ENCODE results near the gene POLN. TPM values are rescaled to one million over a fixed set of nuclear protein-coding genes. Genes with fewer than 3 reads are reported as not detected.

The POLN gene
- total RNA-seq, 2 experiments from 2014 or later, result 4.0 to 4.4 TPM

- no peak for DNase-seq (ENCODE audit: low spot score)
- Histone ChIP-seq H3K9me2 (ENCODE audit: insufficient read depth, low read length) (no peaks in the 10 kb centered on the region), H3K4me2 (ENCODE audit: low read length) (no peak overlapping the region), H3K27ac (ENCODE audit: low read depth, low read length, poor library complexity, severe bottlenecking) (no peak overlapping the region), H3K79me2 (ENCODE audit: insufficient read depth, low read depth, low read length) (no peaks in the 10 kb centered on the region), H2AFZ (ENCODE audit: low read length) (no peak overlapping the region), H3K9me3 (ENCODE audit: low read length) (no peaks in the 10 kb centered on the region), H3K4me3 (ENCODE audit: low read depth, low read length, poor library complexity, severe bottlenecking) (no peak overlapping the region), H3K36me3 (ENCODE audit: insufficient read depth, low read length) (no peaks in the 10 kb centered on the region), H4K20me1 (ENCODE audit: insufficient read depth, low read length) (no peaks in the 10 kb centered on the region), H3K4me1 (ENCODE audit: insufficient read depth, low read length, poor library complexity, severe bottlenecking) (no peaks in the 10 kb centered on the region)
- POLR2A ChIA-PET, result interaction anchor here (1.0 kb wide), 1 partner anchor 9 kb away, joined by 3 read pairs; no protein-coding TSS in a partner anchor
- CTCF ChIA-PET (ENCODE audit: unreplicated experiment), result no interaction called here
- intact Hi-C loops (cut with micrococcal nuclease; ENCODE audit: unreplicated experiment), result no loop called here
- TF ChIP-seq, protein P1, sequence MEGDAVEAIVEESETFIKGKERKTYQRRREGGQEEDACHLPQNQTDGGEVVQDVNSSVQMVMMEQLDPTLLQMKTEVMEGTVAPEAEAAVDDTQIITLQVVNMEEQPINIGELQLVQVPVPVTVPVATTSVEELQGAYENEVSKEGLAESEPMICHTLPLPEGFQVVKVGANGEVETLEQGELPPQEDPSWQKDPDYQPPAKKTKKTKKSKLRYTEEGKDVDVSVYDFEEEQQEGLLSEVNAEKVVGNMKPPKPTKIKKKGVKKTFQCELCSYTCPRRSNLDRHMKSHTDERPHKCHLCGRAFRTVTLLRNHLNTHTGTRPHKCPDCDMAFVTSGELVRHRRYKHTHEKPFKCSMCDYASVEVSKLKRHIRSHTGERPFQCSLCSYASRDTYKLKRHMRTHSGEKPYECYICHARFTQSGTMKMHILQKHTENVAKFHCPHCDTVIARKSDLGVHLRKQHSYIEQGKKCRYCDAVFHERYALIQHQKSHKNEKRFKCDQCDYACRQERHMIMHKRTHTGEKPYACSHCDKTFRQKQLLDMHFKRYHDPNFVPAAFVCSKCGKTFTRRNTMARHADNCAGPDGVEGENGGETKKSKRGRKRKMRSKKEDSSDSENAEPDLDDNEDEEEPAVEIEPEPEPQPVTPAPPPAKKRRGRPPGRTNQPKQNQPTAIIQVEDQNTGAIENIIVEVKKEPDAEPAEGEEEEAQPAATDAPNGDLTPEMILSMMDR (conservative IDR thresholded peaks at IDR 0.05; ENCODE audit: low read length), result no peak
- TF ChIP-seq EZH2phosphoT487 (IDR thresholded peaks at IDR 0.05; ENCODE audit: borderline replicate concordance, low read depth, low read length), result no peak
- no TSS peak for BruUV-seq (replicated peaks)
Observed at GRCh38 chr4:2059726-2060602, 182.0 kb downstream of the POLN start.

DNA sequence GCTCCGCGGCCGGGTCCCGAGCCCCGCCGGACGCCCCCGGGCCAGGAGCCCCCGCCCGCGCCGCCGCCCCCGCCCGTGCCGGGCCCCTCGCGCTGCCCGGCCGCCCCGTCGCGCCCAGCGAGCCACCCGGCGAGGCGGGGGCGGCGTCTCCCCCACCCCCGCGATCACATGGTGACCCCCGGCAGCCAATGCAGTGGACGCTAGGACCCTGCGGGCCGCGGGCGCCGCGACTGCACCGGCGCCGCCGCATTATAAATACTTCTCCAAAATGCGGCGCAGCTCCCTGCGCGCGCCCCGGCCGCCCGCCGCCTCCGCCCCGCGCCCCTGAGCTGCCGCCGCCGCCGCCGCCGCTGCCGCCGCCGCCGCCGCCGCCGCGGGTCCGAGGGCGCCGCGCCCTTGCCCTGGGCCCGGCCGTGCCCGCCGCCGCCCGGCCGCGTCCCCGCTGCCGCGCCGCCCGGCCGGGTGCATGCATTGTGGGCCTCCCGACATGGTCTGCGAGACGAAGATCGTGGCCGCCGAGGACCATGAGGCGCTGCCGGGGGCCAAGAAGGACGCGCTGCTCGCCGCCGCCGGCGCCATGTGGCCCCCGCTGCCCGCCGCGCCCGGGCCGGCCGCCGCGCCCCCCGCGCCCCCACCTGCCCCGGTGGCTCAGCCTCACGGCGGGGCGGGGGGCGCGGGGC, 182.7 kb downstream of the POLN start, which contains the start of gene NAT8L:
NAT8L (plus strand) TSS at position 282 of the 680 bp plus-strand sequence; CDS start at position 467, 185 bp downstream.
- Histone ChIP-seq H4K20me1 (ENCODE audit: insufficient read depth, low read length) (no peaks in the 10 kb centered on the region), H3K9me3 (ENCODE audit: low read length) (no peaks in the 10 kb centered on the region), H3K27ac (ENCODE audit: low read depth, low read length, poor library complexity, severe bottlenecking) (no peak within 1 kb of the TSS), H2AFZ (ENCODE audit: low read length) (no peak within 1 kb of the TSS), H3K79me2 (ENCODE audit: insufficient read depth, low read depth, low read length) (no peaks in the 10 kb centered on the region), H3K36me3 (ENCODE audit: insufficient read depth, low read length) (no peaks in the 10 kb centered on the region), H3K9me2 (ENCODE audit: insufficient read depth, low read length) (no peaks in the 10 kb centered on the region), H3K4me3 (ENCODE audit: low read depth, low read length, poor library complexity, severe bottlenecking) (no peak within 1 kb of the TSS), H3K4me1 (ENCODE audit: insufficient read depth, low read length, poor library complexity, severe bottlenecking) (no peaks in the 10 kb centered on the region), H3K4me2 (ENCODE audit: low read length) (no peak within 1 kb of the TSS)
- TF ChIP-seq, protein P1 (conservative IDR thresholded peaks at IDR 0.05; ENCODE audit: low read length), result no peak
- no peak for TF ChIP-seq EZH2phosphoT487 (IDR thresholded peaks at IDR 0.05; ENCODE audit: borderline replicate concordance, low read depth, low read length)
- ChIA-PET CTCF (ENCODE audit: unreplicated experiment) (no interaction called here), POLR2A (no interaction called here)
- DNase-seq (ENCODE audit: low spot score), result peak; percentile 22
- BruUV-seq (replicated peaks), result no TSS peak
- intact Hi-C loops (cut with micrococcal nuclease; ENCODE audit: unreplicated experiment), result no loop called here

Data from OCI-LY7 (cell line).